ENCODE data around the gene HSPB2. TPM values are rescaled to one million over a fixed set of nuclear protein-coding genes. Genes with fewer than 3 reads are reported as not detected.

Gene HSPB2, protein sequence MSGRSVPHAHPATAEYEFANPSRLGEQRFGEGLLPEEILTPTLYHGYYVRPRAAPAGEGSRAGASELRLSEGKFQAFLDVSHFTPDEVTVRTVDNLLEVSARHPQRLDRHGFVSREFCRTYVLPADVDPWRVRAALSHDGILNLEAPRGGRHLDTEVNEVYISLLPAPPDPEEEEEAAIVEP
- total RNA-seq = 0.20 and 0.73 TPM in 2 replicates

GRCh38 chr11:111912535-111912934, at the start of gene HSPB2:
TSS of gene HSPB2 (plus strand) at chr11:111912734. CDS start at chr11:111912830, 96 bp downstream.

DNA sequence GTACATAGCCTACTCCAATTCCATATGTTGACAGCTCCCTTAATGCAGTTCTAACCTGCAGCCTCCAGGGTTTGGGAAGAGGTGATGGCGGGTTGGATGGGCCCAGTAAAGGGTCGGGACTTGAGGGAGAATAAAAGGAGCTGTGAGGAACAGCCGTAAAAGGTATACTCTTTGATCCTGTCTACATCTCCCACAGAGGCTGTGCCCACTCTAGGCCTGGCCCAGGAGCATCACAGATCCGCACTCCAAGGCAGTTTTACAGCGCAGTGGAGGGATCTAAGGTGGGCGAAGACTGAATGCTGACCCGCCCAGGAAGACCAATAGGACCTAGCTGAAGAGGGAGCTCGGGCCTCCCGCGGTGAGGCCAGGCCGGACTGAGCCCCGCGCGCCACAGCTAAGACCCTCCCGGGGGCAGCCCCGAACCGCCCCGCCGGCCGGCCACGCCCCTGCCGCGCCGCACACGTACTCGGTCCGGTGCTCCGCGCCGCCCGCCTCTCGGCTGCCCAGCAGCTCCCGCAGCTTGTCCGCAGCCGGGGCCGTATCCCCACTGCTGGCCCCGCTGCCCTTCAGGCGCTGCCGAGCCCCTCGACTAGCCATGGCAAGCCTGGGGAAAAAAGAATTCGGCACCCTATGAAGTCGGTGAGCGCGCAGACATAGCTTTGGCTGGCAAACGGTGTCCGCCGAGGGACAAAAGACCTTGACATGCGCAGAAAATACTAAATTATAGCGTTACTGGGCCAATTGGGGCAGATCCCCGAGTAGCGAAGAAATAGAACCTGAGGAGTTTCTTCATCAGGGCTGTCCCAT, 41.4 kb upstream of the HSPB2 start, which contains the start of gene ALG9:
Gene ALG9 (minus strand): TSS at position 696 of the 807 bp plus-strand sequence. CDS start 99 bp downstream, at position 597.

GRCh38 chr11:111878849-111879636, 33.5 kb upstream of the HSPB2 start, which contains the start of the genes CFAP68 and FDXACB1:
TSS of gene CFAP68 (plus strand) at chr11:111879541. CDS start at chr11:111879561, 20 bp downstream.
TSS of gene FDXACB1 (minus strand) at chr11:111879165. CDS start at chr11:111879132, 33 bp downstream.

DNA sequence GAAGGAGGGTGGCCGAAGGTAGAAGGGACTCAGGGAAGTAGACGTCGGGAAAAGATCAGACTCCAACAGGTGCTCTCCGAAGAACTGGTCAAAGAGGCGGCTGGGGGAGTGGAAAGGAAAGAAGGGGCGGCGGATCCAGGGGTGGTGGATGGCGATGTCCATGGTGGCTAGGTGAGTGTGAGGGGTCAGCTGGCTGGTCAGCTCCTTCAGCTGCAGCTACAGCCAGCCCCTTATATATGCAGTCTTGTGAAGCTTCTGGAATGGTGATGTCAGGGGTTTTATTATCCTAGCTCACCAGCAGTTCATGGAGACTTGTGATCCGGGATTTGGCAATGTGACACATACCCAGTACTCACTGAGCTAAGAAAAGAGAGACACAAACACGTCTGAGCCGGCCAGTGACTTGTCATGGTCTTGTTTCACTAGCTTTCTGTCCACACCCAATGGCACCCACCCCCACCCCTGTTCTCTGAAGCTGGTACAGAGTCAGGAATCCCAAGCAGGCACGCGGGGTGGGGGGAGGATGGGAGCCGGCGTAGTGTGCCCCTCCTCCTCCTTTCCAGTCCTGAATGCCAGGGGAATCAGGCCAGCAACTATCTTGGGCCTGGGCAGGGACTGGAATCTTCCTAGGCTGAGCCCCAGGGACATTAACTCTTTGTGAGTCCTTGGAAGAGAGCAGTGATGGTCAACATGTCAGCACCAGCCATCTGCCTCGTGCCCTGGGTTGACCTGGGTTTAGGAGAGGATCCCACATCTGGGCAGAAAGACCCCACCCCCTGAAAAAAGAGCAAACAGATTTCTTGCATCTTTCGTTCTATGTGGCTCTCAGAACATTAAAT, 752 bp upstream of the HSPB2 start, which contains the start of gene CRYAB:
Gene CRYAB (minus strand): TSS at position 208 of the 839 bp plus-strand sequence. CDS start 46 bp downstream, at position 162.

GRCh38 chr11:111918390-111919256, 6.1 kb downstream of the HSPB2 start, which contains the start of gene C11orf52:
TSS of gene C11orf52 (plus strand) at chr11:111918913. CDS start at chr11:111918973, 60 bp downstream.

Small RNA genes lying within 50 kb of the gene (small RNA-seq; reads per million reads assigned to genes)
- not detected for gene C11orf52
- not detected for gene GNG5P3
- gene RNA5SP351 = not detected
- not detected for gene RPL37AP8

Other genes with a start within 250 kb of the HSPB2 start
- 20.2 and 34.8 TPM in 2 replicates for gene PPP2R1B, start 146.3 kb upstream of the HSPB2 start, total RNA-seq
- 23.5 and 36.6 TPM in 2 replicates for gene ALG9, start 41.2 kb upstream of the HSPB2 start, total RNA-seq
- gene FDXACB1, start 33.6 kb upstream of the HSPB2 start, total RNA-seq = 2.6 and 4.9 TPM in 2 replicates
- gene CFAP68, start 33.2 kb upstream of the HSPB2 start, total RNA-seq = 8.6 and 13.2 TPM in 2 replicates
- 6.5 and 29.8 TPM in 2 replicates for gene CRYAB, start 964 bp upstream of the HSPB2 start, total RNA-seq
- 0.37 TPM in 1 of 2 replicates, not detected in the other for gene C11orf52, start 6.2 kb downstream of the HSPB2 start, total RNA-seq
- gene DIXDC1, start 24.6 kb downstream of the HSPB2 start, total RNA-seq = 10.2 and 13.6 TPM in 2 replicates
- 47.4 and 69.0 TPM in 2 replicates for gene DLAT, start 112.7 kb downstream of the HSPB2 start, total RNA-seq
- gene PIH1D2, start 161.3 kb downstream of the HSPB2 start, total RNA-seq = 2.2 TPM in 2 replicates
- 19.5 and 21.3 TPM in 2 replicates for gene NKAPD1, start 161.6 kb downstream of the HSPB2 start, total RNA-seq
- gene TIMM8B, start 174.0 kb downstream of the HSPB2 start, total RNA-seq = 55.9 and 73.5 TPM in 2 replicates
- 128 and 148 TPM in 2 replicates for gene SDHD, start 174.1 kb downstream of the HSPB2 start, total RNA-seq